Thoracic aorta (tissue), 2 donors: Measurements from ENCODE around the gene GAB4. TPM values are rescaled to one million over a fixed set of nuclear protein-coding genes. Genes with fewer than 3 reads are reported as not detected.

ENCODE experiments used
- ATAC-seq: fragments of 150-250 bp; one replicate; pipeline ENCODE4 v1.8.0; 2017; ENCODE audit warnings: low read depth; ENCODE audit not compliant: insufficient number of reproducible peaks, low FRiP score
- DNase-seq: peaks from one replicate; pipeline ENCODE4 v3.0.0-alpha.2; 2020; ENCODE audit warnings: low spot score
- H3K27ac ChIP-seq, 2 donors: fragments of 200-600 bp; sonication (generic); 1 replicate in 1 of 2; 2 replicates in 1 of 2; pipeline ENCODE4 v1.5.1; 2016; ENCODE audit warnings: mild to moderate bottlenecking in 2 of 2, moderate library complexity in 2 of 2
- H3K27me3 ChIP-seq: fragments of 200-600 bp; sonication (generic); replicated peaks from 2 replicates; pipeline ENCODE4 v1.6.0; 2016; ENCODE audit warnings: mild to moderate bottlenecking; ENCODE audit not compliant: insufficient read depth
- H3K36me3 ChIP-seq: fragments of 200-600 bp; sonication (generic); one replicate; pipeline ENCODE4 v1.5.1; 2016
- H3K4me1 ChIP-seq, 2 donors: fragments of 200-600 bp; sonication (generic); 1 replicate in 1 of 2; 2 replicates in 1 of 2; pipeline versions ENCODE4 v1.5.1 to v1.6.0; 2016; ENCODE audit warnings: low read depth in 2 of 2, mild to moderate bottlenecking in 1 of 2; ENCODE audit not compliant: control insufficient read depth in 1 of 2
- H3K4me3 ChIP-seq: fragments of 200-600 bp; sonication (generic); 2 replicates; pipeline ENCODE4 v1.5.1; 2016; ENCODE audit warnings: mild to moderate bottlenecking
- H3K9me3 ChIP-seq: fragments of 200-600 bp; sonication (generic); 2 replicates; pipeline ENCODE4 v1.5.1; 2016
- CTCF ChIP-seq: fragments of 200-600 bp; sonication (generic); IDR thresholded peaks from one replicate; pipeline ENCODE4 v1.5.1; 2019; ENCODE audit warnings: antibody characterized with exemption
- total RNA-seq, 2 donors: library from RNA; depleted of rRNA; stranded (reverse); fragments of >200 nt; gene quantifications; one replicate each; pipeline versions ENCODE4 v1.1.0 to v1.2.3, GENCODE V29; 2016

Gene GAB4
- total RNA-seq, 2 donors from 2014 or later = not detected

GRCh38 chr22:16963189-16963945 is 44.7 kb downstream of the GAB4 start:
- H3K27ac ChIP-seq = no peak overlapping the region
- H3K4me3 ChIP-seq = no peak overlapping the region
- H3K36me3 ChIP-seq = no peaks in the 10 kb centered on the region
- TF ChIP-seq CTCF = no peak
- DNase-seq = no peak
- ATAC-seq = no peak
- H3K27me3 ChIP-seq = no peaks in the 10 kb centered on the region
- H3K9me3 ChIP-seq = no peaks in the 10 kb centered on the region
- no peaks in the 10 kb centered on the region for H3K4me1 ChIP-seq

- H3K27ac ChIP-seq = no peak overlapping the region
Measured at GRCh38 chr22:16962501-16962900, 45.5 kb downstream of the GAB4 start.

GRCh38 chr22:16961477-16962186 is 46.4 kb downstream of the GAB4 start:
- no peak for TF ChIP-seq CTCF
- Histone ChIP-seq H3K9me3 (no peaks in the 10 kb centered on the region), H3K4me1 (no peaks in the 10 kb centered on the region), H3K27ac (no peak overlapping the region), H3K27me3 (no peaks in the 10 kb centered on the region), H3K4me3 (no peak overlapping the region), H3K36me3 (no peaks in the 10 kb centered on the region)
- no peak for DNase-seq
- no peak for ATAC-seq

More at GRCh38 chr22:16962501-16962900, 45.5 kb downstream of the GAB4 start:
- no peaks in the 10 kb centered on the region for H3K36me3 ChIP-seq
- ATAC-seq (no peak), DNase-seq (no peak)
- H3K9me3 ChIP-seq = no peaks in the 10 kb centered on the region
- TF ChIP-seq CTCF = no peak
- H3K27me3 ChIP-seq = no peaks in the 10 kb centered on the region
- no peak overlapping the region for H3K4me3 ChIP-seq
- no peaks in the 10 kb centered on the region for H3K4me1 ChIP-seq

GRCh38 chr22:16960884-16961249 is 47.2 kb downstream of the GAB4 start:
- no peak for TF ChIP-seq CTCF
- DNase-seq = no peak
- H3K27ac ChIP-seq = no peak overlapping the region
- ATAC-seq = no peak
- H3K36me3 ChIP-seq = no peaks in the 10 kb centered on the region
- no peaks in the 10 kb centered on the region for H3K4me1 ChIP-seq
- no peak overlapping the region for H3K4me3 ChIP-seq
- H3K9me3 ChIP-seq = no peaks in the 10 kb centered on the region
- no peaks in the 10 kb centered on the region for H3K27me3 ChIP-seq

GRCh38 chr22:16960220-16960883 is 47.7 kb downstream of the GAB4 start:
- no peak for TF ChIP-seq CTCF
- Histone ChIP-seq H3K27ac (no peak overlapping the region), H3K4me3 (no peak overlapping the region)

More at GRCh38 chr22:16960220-16960883, 47.7 kb downstream of the GAB4 start:
- no peaks in the 10 kb centered on the region for H3K9me3 ChIP-seq
- no peaks in the 10 kb centered on the region for H3K27me3 ChIP-seq
- ATAC-seq = no peak
- H3K36me3 ChIP-seq = no peaks in the 10 kb centered on the region
- no peak for DNase-seq
- no peaks in the 10 kb centered on the region for H3K4me1 ChIP-seq
